H1 (cell line): ENCODE data around the gene KRT7. TPM values are rescaled to one million over a fixed set of nuclear protein-coding genes. Genes with fewer than 3 reads are reported as not detected.

ENCODE experiments used
- KDM4A ChIP-seq: IDR thresholded peaks from one replicate; pipeline ENCODE4 v1.7.1; 2012; ENCODE audit warnings: low read depth, mild to moderate bottlenecking, moderate library complexity, low read length, inconsistent platforms; ENCODE audit not compliant: severe bottlenecking
- RFX5 ChIP-seq: IDR thresholded peaks from 2 replicates; pipeline ENCODE4 v1.6.1; 2011; ENCODE audit warnings: low read depth, low read length, improper control_type of control experiment, borderline replicate concordance
- polyA plus RNA-seq, 7 experiments: library from polyadenylated mRNA; depleted of rRNA in 3 of 7; stranded (reverse) in 5 of 7; unstranded in 2 of 7; fragments of >200 nt in 5 of 7; fragments of 200-250 nt in 2 of 7; gene quantifications; 1 replicate in 5 of 7; 2 replicates in 1 of 7; 4 replicates in 1 of 7; pipeline versions ENCODE4 v1.2.1 to v1.2.3, GENCODE V29; 2011 to 2013; ENCODE audit warnings: missing spikeins in 2 of 7, mixed read lengths in 2 of 7
- total RNA-seq: library from RNA; stranded (reverse); fragmentation: NEBNext Ultra II Directional; extraction: Animal tissue kit (Norgen Biotek cat#: 25700); gene quantifications from 2 replicates; pipeline ENCODE4 v1.2.1, GENCODE V29; 2021
- TF ChIP-seq, protein P1 (sequence below): fragments of 300-600 bp; sonication (generic); IDR thresholded peaks from 2 replicates; pipeline ENCODE4 v1.7.1; 2012; ENCODE audit warnings: low read length, moderate library complexity, mild to moderate bottlenecking, inconsistent platforms; ENCODE audit not compliant: insufficient replicate concordance
- TF ChIP-seq, protein P2 (sequence below), 3 experiments: IDR thresholded peaks; 1 replicate in 2 of 3; 2 replicates in 1 of 3; pipeline versions ENCODE4 v1.5.1 to v1.6.1; 2011; ENCODE audit warnings: low read length in 3 of 3, mild to moderate bottlenecking in 3 of 3, inconsistent platforms in 2 of 3, low read depth in 1 of 3, moderate library complexity in 1 of 3; ENCODE audit not compliant: insufficient read depth in 1 of 3; ENCODE audit errors: control extremely low read depth in 1 of 3

Gene KRT7
- total and polyA plus RNA-seq, 2 of the 8 experiments (the other 6 are each of a cell fraction or from before 2014, with no cell fraction given), result 13.2 to 19.0 TPM

DNA sequence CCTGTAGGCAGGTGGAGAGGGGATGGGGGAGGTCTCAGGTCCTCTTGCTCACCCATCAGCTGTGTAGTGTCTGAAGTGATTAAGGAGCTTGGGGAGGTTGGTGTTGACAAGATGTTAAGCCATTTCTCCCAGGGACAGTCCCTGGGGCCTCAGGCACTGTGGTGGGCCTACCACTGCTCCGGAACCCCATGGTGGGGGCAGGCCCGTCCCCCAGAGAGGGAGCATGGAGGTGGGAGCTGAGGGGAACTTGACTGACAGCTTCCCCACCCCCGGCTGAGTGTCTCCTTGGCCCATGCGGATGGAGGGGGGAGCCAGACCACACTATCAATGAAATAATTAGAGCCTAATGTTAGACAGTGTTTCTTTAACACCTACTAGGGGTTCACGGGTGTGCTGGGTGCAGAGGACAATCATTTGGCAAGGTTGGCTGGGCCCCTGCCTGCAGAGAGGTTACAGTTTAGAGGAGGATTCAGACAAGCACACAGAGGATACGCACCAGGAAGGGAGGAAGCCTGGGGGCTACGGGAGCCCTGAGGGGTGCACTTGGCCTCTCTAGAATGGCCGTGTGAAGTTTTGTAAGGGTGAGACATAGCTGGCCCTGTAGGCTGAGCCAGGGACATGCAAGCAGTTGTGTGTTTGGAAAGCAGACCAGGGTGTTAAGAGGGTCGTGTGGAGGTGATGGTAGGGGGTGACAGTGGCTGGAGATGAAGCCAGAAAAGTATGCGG, 22.0 kb upstream of the KRT7 start (continued):
- TF ChIP-seq, protein P1, sequence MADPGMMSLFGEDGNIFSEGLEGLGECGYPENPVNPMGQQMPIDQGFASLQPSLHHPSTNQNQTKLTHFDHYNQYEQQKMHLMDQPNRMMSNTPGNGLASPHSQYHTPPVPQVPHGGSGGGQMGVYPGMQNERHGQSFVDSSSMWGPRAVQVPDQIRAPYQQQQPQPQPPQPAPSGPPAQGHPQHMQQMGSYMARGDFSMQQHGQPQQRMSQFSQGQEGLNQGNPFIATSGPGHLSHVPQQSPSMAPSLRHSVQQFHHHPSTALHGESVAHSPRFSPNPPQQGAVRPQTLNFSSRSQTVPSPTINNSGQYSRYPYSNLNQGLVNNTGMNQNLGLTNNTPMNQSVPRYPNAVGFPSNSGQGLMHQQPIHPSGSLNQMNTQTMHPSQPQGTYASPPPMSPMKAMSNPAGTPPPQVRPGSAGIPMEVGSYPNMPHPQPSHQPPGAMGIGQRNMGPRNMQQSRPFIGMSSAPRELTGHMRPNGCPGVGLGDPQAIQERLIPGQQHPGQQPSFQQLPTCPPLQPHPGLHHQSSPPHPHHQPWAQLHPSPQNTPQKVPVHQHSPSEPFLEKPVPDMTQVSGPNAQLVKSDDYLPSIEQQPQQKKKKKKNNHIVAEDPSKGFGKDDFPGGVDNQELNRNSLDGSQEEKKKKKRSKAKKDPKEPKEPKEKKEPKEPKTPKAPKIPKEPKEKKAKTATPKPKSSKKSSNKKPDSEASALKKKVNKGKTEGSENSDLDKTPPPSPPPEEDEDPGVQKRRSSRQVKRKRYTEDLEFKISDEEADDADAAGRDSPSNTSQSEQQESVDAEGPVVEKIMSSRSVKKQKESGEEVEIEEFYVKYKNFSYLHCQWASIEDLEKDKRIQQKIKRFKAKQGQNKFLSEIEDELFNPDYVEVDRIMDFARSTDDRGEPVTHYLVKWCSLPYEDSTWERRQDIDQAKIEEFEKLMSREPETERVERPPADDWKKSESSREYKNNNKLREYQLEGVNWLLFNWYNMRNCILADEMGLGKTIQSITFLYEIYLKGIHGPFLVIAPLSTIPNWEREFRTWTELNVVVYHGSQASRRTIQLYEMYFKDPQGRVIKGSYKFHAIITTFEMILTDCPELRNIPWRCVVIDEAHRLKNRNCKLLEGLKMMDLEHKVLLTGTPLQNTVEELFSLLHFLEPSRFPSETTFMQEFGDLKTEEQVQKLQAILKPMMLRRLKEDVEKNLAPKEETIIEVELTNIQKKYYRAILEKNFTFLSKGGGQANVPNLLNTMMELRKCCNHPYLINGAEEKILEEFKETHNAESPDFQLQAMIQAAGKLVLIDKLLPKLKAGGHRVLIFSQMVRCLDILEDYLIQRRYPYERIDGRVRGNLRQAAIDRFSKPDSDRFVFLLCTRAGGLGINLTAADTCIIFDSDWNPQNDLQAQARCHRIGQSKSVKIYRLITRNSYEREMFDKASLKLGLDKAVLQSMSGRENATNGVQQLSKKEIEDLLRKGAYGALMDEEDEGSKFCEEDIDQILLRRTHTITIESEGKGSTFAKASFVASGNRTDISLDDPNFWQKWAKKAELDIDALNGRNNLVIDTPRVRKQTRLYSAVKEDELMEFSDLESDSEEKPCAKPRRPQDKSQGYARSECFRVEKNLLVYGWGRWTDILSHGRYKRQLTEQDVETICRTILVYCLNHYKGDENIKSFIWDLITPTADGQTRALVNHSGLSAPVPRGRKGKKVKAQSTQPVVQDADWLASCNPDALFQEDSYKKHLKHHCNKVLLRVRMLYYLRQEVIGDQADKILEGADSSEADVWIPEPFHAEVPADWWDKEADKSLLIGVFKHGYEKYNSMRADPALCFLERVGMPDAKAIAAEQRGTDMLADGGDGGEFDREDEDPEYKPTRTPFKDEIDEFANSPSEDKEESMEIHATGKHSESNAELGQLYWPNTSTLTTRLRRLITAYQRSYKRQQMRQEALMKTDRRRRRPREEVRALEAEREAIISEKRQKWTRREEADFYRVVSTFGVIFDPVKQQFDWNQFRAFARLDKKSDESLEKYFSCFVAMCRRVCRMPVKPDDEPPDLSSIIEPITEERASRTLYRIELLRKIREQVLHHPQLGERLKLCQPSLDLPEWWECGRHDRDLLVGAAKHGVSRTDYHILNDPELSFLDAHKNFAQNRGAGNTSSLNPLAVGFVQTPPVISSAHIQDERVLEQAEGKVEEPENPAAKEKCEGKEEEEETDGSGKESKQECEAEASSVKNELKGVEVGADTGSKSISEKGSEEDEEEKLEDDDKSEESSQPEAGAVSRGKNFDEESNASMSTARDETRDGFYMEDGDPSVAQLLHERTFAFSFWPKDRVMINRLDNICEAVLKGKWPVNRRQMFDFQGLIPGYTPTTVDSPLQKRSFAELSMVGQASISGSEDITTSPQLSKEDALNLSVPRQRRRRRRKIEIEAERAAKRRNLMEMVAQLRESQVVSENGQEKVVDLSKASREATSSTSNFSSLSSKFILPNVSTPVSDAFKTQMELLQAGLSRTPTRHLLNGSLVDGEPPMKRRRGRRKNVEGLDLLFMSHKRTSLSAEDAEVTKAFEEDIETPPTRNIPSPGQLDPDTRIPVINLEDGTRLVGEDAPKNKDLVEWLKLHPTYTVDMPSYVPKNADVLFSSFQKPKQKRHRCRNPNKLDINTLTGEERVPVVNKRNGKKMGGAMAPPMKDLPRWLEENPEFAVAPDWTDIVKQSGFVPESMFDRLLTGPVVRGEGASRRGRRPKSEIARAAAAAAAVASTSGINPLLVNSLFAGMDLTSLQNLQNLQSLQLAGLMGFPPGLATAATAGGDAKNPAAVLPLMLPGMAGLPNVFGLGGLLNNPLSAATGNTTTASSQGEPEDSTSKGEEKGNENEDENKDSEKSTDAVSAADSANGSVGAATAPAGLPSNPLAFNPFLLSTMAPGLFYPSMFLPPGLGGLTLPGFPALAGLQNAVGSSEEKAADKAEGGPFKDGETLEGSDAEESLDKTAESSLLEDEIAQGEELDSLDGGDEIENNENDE, result no peak
- TF ChIP-seq RFX5 (no peak), KDM4A (no peak)
- TF ChIP-seq, protein P2, sequence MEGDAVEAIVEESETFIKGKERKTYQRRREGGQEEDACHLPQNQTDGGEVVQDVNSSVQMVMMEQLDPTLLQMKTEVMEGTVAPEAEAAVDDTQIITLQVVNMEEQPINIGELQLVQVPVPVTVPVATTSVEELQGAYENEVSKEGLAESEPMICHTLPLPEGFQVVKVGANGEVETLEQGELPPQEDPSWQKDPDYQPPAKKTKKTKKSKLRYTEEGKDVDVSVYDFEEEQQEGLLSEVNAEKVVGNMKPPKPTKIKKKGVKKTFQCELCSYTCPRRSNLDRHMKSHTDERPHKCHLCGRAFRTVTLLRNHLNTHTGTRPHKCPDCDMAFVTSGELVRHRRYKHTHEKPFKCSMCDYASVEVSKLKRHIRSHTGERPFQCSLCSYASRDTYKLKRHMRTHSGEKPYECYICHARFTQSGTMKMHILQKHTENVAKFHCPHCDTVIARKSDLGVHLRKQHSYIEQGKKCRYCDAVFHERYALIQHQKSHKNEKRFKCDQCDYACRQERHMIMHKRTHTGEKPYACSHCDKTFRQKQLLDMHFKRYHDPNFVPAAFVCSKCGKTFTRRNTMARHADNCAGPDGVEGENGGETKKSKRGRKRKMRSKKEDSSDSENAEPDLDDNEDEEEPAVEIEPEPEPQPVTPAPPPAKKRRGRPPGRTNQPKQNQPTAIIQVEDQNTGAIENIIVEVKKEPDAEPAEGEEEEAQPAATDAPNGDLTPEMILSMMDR (IDR thresholded peaks at IDR 0.05; ENCODE audit: control extremely low read depth in 1 of 3, insufficient read depth in 1 of 3, low read depth in 1 of 3, low read length in 3 of 3), result no peak
